ENCODE measurements around the gene PARVB.

Gene PARVB

GRCh38 chr22:44028091-44028490 lies 4.0 kb downstream of the PARVB start:
- DNase-seq (ENCODE audit: low read depth), result no peak

GRCh38 chr22:44029069-44029468 lies 5.0 kb downstream of the PARVB start:
- DNase-seq (ENCODE audit: low read depth), result no peak

- DNase-seq (ENCODE audit: low read depth), result no peak
Observed at GRCh38 chr22:44030051-44030701, 6.1 kb downstream of the PARVB start.

GRCh38 chr22:44030702-44031082 lies 6.6 kb downstream of the PARVB start:
- DNase-seq (ENCODE audit: low read depth), result no peak

DNA sequence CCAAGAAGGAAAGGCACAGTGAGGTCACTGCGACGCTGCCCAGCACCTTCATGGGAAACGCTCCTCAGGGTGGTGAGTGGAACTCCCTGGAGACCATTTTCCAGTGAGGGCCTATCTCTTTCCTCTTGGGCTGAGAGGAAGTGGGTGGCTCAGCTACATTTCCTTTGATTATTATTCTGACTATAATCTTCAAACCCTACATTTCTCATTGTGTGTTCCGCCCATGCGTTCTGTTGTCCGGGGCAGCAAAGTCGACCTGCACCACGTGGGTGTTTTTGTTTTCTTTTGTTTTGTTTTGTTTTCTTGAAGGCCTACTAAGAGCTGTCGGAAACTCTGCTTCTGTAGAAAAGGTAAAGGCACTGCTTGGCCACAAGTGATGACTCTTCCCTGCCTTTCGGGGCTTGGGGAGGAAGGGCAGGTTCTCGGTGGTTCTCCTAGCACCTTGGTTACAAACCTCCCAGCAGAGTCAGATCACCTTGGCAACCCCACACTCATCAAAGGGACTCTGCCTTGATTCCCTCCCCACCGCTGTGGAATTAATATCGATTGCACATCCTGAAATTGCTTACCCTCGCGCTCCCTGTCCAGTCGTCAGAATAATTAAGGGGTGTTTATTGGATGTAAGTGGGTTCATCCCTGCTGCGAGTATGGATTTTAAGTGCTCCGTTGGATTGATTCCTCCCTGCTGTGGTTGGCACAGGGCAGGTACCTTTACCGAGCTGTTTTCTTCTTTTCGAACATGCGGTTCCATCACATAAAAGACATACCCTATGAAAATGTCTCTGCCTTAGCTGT lies 7.3 kb downstream of the PARVB start:
- no peak for DNase-seq (ENCODE audit: low read depth)

DNA sequence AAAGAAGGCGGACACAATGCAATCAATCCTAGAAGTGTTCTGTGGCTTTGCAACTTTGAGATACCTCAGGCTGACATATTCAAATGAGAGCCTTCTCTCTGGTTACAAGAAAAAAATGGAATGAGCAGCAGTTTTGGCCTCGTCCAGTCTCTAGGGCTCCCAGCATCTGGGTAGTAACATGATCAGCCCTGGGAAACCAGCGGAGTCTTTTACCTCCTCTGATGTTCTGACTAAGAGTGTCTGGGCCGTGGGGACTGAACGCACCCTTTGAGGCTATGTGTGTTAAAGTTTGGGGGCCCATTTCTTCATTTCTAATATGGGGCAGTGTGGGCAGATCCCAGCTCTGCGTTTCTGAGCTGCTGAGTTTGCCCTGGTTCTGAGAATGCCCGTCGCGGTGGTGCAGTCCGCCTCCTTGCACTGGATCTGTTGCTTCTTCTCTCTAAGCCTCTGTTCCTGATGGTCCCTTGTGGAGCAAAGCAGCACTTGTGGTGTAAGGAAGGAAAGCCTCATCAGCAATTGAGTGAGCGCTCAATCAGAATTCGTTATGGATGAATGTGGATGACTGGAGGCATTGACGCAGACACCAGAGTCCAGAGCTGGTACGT lies 8.1 kb downstream of the PARVB start:
- DNase-seq (ENCODE audit: low read depth), result no peak

DNA sequence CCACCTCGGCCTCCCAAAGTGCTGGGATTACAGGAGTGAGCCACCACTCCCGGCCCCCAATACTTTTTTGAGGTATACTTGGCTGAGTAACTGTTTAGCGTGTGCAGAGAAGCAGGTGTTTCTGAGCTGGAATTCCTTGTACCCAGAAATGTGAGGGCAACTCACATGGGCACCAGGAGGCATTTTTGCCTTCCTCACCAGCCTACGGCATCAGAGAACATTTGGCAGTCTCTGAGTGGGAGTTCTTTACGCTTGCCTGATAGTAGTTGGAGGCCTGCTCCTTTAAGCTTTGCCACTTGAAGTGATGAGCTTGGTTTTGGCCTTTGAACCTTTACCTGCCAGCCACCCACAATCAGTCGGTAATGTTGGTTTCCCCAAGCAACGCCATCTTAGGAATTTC lies 9.2 kb downstream of the PARVB start:
- no peak for DNase-seq (ENCODE audit: low read depth)

- DNase-seq (ENCODE audit: low read depth), result no peak
Observed at GRCh38 chr22:44033694-44034093, 9.6 kb downstream of the PARVB start.

GRCh38 chr22:44037519-44038375 lies 13.6 kb downstream of the PARVB start:
- DNase-seq (ENCODE audit: low read depth), result no peak

GRCh38 chr22:44039566-44040171 lies 15.6 kb downstream of the PARVB start:
- DNase-seq (ENCODE audit: low read depth), result no peak

DNA sequence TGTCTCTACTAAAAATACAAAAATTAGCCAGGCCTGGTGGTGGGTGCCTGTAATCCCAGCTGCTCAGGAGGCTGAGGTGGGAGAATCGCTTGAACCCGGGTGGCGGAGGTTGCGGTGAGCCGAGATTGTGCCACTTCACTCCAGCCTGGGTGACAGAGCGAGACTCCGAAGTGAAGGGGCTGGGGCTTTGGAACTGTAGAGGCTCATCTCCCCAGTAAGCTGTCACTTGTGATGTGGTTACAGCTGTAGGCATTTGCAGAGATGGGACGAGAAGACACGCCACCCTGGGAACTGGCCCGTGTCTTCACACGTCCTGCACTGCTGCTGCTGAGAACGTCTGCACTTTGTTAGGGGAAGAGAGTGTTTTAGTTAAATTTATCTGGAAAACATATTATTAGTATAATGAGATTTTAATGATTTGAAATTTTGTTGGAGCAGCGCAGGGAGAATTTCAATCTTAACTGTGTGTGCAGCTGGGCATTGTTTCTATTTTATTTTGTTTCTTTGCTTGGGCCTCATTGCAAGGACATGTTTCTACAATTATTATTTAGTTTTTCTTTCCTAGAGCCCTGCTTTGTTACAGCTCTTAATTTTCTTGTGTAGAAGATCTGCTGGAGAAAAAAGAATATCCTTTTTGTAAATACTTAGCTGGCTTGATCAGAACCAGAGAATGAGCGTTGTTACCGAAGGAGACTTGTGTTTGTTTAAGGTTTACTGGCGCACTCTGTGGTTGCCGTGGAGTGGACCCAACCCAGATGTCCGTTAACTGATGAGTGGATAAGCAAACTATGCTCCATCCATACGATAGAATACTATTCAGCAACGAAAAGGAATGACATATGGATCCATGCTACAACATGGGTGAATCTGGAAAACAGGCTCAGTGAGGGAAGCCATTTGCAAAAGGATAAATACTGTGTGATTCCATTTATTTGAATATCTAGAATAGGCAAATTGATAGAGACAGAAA lies 18.4 kb downstream of the PARVB start:
- no peak for DNase-seq (ENCODE audit: low read depth)

DNA sequence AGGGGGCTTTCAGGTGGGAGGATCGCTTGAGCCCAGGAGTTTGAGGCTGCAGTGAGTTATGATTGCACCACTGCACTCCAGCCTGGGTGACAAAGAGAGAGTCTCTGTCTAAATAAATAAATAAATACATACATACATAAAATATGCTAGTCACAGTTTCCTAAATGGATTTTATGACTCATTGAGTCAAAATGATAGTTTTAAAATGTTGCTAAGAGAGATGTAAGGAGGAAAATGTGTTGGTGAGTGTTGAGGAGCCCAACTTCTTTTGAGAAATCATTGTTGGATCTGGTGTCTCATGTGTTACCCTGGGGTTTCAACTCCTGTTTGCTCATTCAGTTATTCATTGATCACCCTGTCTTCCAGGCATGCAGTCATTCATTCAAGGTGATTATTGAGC lies 21.0 kb downstream of the PARVB start:
- DNase-seq (ENCODE audit: low read depth), result no peak

DNA sequence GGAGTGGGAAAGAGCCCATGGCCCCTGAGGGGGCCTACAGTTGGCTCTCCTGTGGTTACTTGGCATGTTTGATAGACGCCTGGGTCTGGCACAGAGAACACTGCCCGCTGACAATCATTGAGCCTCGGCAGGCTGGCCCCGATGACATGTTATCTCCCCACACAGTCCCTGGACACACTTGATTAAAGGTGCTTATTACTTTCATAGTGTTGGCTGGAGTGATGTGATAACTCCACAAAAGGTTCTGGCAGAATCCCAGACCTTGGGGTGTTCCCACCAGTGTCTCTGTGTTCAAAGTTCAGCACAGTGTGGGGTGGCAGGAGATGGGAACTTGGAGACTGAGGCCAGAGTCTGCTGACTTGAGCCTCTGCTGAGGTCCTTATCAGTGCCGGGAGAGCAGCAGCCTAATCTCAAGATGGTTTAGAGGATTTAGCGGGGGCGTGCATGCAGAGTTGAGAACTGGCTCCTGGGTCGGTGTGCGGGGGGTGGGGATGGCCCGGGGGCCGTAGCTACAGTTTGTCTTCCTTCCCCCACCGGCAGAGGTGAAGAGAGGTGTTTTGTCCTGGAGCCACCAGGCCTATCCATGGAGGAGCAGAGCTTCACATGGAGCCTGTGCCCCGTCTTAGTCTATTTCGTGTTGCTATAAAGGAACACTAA lies 22.5 kb downstream of the PARVB start:
- no peak for DNase-seq (ENCODE audit: low read depth)

GRCh38 chr22:44047891-44048301 lies 23.8 kb downstream of the PARVB start:
- no peak for DNase-seq (ENCODE audit: low read depth)

- DNase-seq (ENCODE audit: low read depth), result no peak
Observed at GRCh38 chr22:44049486-44050231, 25.6 kb downstream of the PARVB start.

DNA sequence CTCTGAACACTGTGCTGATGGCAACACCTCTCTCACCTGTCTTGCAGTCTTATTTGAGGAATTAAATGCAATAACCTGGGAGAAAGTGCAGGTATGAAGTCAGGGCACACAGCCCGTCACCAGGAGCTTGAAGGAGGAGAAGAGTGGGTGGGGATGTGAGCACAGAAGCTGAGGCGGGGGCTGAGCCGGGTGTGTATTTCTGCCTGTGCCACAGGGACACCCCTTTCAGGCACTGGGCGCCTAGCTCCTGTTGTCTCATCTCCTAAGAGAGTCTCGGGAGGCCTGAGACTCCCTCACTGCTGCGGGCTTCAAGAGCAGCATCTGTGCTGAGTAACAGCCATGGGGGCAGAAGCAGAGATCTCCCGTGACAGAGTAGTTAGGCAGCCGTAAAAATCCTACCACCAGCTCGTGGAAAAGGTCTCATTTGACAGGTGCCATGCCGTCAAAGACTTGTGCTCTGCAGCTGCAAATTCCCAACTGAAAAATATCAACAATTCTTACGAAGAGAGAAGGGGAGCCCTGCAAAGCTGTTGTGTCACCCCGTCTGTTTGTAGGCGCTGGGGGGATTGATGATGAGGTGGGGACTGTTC lies 26.8 kb downstream of the PARVB start:
- no peak for DNase-seq (ENCODE audit: low read depth)

DNA sequence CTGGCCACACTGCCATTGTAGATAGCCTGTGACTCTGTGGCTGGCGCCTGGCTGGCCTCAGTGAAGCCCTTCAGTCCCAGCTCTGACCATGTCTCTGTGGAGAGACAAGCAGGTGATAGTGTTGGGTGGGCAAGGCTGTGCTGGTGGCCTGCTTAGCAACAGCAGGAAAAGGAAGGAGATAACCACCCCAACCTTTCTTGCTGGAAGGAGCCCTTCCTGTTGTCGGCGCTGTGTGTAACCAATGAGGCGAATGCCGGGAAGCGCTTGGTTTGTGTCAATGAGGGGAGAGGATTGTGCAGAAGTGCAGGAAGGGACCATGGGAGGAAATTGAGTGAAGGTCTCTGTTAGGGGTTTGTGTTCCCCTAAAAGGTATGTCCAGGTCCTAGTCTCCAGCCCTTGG lies 27.3 kb downstream of the PARVB start:
- no peak for DNase-seq (ENCODE audit: low read depth)

DNA sequence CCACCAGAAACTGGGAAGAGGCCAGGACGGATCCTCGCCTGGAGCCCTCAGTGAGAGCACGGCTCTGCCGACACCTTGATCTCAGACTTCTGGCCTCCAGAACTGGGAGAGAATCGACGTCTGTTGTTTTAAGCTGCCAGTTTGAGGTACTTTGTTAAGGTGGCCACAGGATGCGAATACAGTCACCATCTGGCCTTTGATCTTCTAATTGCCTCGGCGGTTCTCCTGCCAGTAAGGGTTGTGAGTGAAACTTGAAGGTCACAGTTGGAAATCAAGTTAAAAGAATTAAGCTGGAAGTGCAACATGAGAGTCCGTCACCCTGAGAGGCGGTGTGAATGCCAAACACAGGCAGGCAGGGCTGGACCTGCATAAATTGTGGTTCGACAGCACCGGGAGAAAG lies 27.9 kb downstream of the PARVB start:
- no peak for DNase-seq (ENCODE audit: low read depth)

- DNase-seq (ENCODE audit: low read depth), result no peak
Observed at GRCh38 chr22:44055805-44056204, 31.7 kb downstream of the PARVB start.
